Measurements from ENCODE around the gene POT1.

POT1 gene

GRCh38 chr7:124954790-124955189, 25.2 kb upstream of the POT1 start:
- H3K27me3 ChIP-seq (ENCODE audit: insufficient read depth, low read depth, severe bottlenecking), result no peaks in the 10 kb centered on the region
- no peak for DNase-seq
- no peaks in the 10 kb centered on the region for H3K36me3 ChIP-seq
- no peak for TF ChIP-seq CTCF (IDR thresholded peaks at IDR 0.05; ENCODE audit: low read depth, low read length)
- H3K9me3 ChIP-seq (ENCODE audit: severe bottlenecking), result no peaks in the 10 kb centered on the region
- no peak overlapping the region for H3K4me3 ChIP-seq (ENCODE audit: low read depth, low read length)
- no peak overlapping the region for H3K27ac ChIP-seq

- no peak overlapping the region for H3K27ac ChIP-seq
- no peak for DNase-seq
- TF ChIP-seq CTCF (IDR thresholded peaks at IDR 0.05; ENCODE audit: low read depth, low read length), result no peak
These were observed 16.1 kb upstream of the POT1 start for GRCh38 chr7:124945680-124946079.

GRCh38 chr7:124943472-124943871, 13.8 kb upstream of the POT1 start:
- no peaks in the 10 kb centered on the region for H3K27me3 ChIP-seq (ENCODE audit: insufficient read depth, low read depth, severe bottlenecking)
- H3K36me3 ChIP-seq, result no peaks in the 10 kb centered on the region
- TF ChIP-seq CTCF (IDR thresholded peaks at IDR 0.05; ENCODE audit: low read depth, low read length), result no peak
- no peak for DNase-seq
- no peak overlapping the region for H3K27ac ChIP-seq
- no peaks in the 10 kb centered on the region for H3K9me3 ChIP-seq (ENCODE audit: severe bottlenecking)
- no peak overlapping the region for H3K4me3 ChIP-seq (ENCODE audit: low read depth, low read length)

More at GRCh38 chr7:124945680-124946079, 16.1 kb upstream of the POT1 start:
- Histone ChIP-seq H3K4me3 (ENCODE audit: low read depth, low read length) (no peak overlapping the region), H3K9me3 (ENCODE audit: severe bottlenecking) (no peaks in the 10 kb centered on the region), H3K27me3 (ENCODE audit: insufficient read depth, low read depth, severe bottlenecking) (no peaks in the 10 kb centered on the region), H3K36me3 (no peaks in the 10 kb centered on the region)

GRCh38 chr7:124942399-124942798, 12.8 kb upstream of the POT1 start:
- Histone ChIP-seq H3K27me3 (ENCODE audit: insufficient read depth, low read depth, severe bottlenecking) (no peaks in the 10 kb centered on the region), H3K4me3 (ENCODE audit: low read depth, low read length) (no peak overlapping the region), H3K36me3 (no peaks in the 10 kb centered on the region), H3K9me3 (ENCODE audit: severe bottlenecking) (no peaks in the 10 kb centered on the region), H3K27ac (no peak overlapping the region)
- no peak for TF ChIP-seq CTCF (IDR thresholded peaks at IDR 0.05; ENCODE audit: low read depth, low read length)
- DNase-seq, result no peak

GRCh38 chr7:124940306-124940705, 10.7 kb upstream of the POT1 start:
- Histone ChIP-seq H3K4me3 (ENCODE audit: low read depth, low read length) (no peak overlapping the region), H3K9me3 (ENCODE audit: severe bottlenecking) (no peaks in the 10 kb centered on the region), H3K27ac (no peak overlapping the region), H3K27me3 (ENCODE audit: insufficient read depth, low read depth, severe bottlenecking) (no peaks in the 10 kb centered on the region), H3K36me3 (no peaks in the 10 kb centered on the region)
- TF ChIP-seq CTCF (IDR thresholded peaks at IDR 0.05; ENCODE audit: low read depth, low read length), result no peak
- no peak for DNase-seq

- Histone ChIP-seq H3K27ac (no peak overlapping the region), H3K36me3 (no peaks in the 10 kb centered on the region), H3K9me3 (ENCODE audit: severe bottlenecking) (no peaks in the 10 kb centered on the region), H3K27me3 (ENCODE audit: insufficient read depth, low read depth, severe bottlenecking) (no peaks in the 10 kb centered on the region), H3K4me3 (ENCODE audit: low read depth, low read length) (no peak overlapping the region)
- no peak for DNase-seq
- TF ChIP-seq CTCF (IDR thresholded peaks at IDR 0.05; ENCODE audit: low read depth, low read length), result no peak
These were observed 8.5 kb upstream of the POT1 start for GRCh38 chr7:124938128-124938527.
